Measurements from ENCODE around the gene PLCD3. TPM values are rescaled to one million over a fixed set of nuclear protein-coding genes. Genes with fewer than 3 reads are reported as not detected.
A peak's percentile ranks its signal among the peaks of the same experiment; 100 is the strongest.

The PLCD3 gene
- total and polyA plus RNA-seq, 2 of the 8 experiments (the other 6 are each of a cell fraction or from before 2014, with no cell fraction given) = 26.5 to 48.1 TPM

DNA sequence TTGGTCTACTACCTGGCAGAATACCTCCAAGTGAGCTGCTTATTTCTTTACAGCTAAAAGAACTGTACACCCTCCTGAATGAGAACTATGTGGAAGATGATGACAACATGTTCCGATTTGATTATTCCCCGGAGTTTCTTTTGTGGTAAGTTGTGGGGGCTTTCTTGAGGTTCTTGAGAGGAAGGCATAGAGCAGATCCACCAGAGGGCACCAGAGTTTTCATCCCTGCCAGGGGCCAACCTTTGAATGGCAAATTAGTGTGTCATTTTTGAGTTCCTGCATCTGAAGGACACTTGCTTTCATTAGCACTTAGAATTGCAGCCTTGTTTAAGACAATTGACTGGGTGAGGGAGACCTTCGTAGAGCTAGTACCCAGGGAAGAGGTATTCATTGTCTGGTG is 36.2 kb downstream of the PLCD3 start:
- Histone ChIP-seq H4K8ac (ENCODE audit: extremely low read depth, insufficient read depth, low read length) (no peak overlapping the region), H3K23me2 (ENCODE audit: low read depth, low read length) (no peaks in the 10 kb centered on the region), H3K23ac (ENCODE audit: insufficient read length) (no peak overlapping the region), H3K4me1 (replicated peaks in 1 of 4; ENCODE audit: control insufficient read depth in 3 of 4, insufficient read depth in 4 of 4, low read length in 3 of 4) (no peaks in the 10 kb centered on the region; a peak in 2 of 7 replicates), H3K9ac (replicated peaks in 1 of 4; ENCODE audit: extremely low read depth in 1 of 4, low read depth in 3 of 4, low read length in 3 of 4) (no peak overlapping the region), H4K5ac (ENCODE audit: insufficient read length, low read depth, low read length) (no peak overlapping the region), H3K27me3 (replicated peaks in 1 of 4; ENCODE audit: control insufficient read depth in 3 of 4, extremely low read depth in 1 of 4, insufficient read depth in 3 of 4, low read length in 3 of 4) (no peaks in the 10 kb centered on the region), H3K4me2 (ENCODE audit: insufficient read depth in 1 of 2, low read depth in 2 of 2, low read length in 2 of 2) (no peak overlapping the region), H4K91ac (replicated peaks; ENCODE audit: insufficient read length, low read length) (no peak overlapping the region), H2BK15ac (ENCODE audit: low read length) (no peak overlapping the region), H2BK20ac (ENCODE audit: low read length) (no peak overlapping the region), H2AK5ac (ENCODE audit: low read depth, low read length) (no peak overlapping the region), H3K36me3 (ENCODE audit: control insufficient read depth in 2 of 4, insufficient read depth in 4 of 4, low read length in 3 of 4) (peaks cover 26 to 64% (median 52%) of the 10 kb centered on the region in 4 experiments), H3K56ac (replicated peaks; ENCODE audit: insufficient read length, low read depth, low read length) (no peak overlapping the region), H3K79me2 (ENCODE audit: control insufficient read depth in 1 of 2, insufficient read depth in 2 of 2, low read length in 2 of 2) (no peaks in the 10 kb centered on the region), H2AFZ (ENCODE audit: low read length) (no peak overlapping the region), H3K79me1 (ENCODE audit: low read depth, low read length) (no peaks in the 10 kb centered on the region; the same call in 1 of the 2 replicates), H3K14ac (ENCODE audit: insufficient read length) (no peak overlapping the region), H2BK5ac (ENCODE audit: low read depth, low read length) (no peak overlapping the region), H3K18ac (ENCODE audit: extremely low read depth, low read length) (no peak overlapping the region), H3K9me3 (ENCODE audit: insufficient read depth in 2 of 2, low read depth in 1 of 2, low read length in 1 of 2) (no peaks in the 10 kb centered on the region), H4K20me1 (replicated peaks in 1 of 2; ENCODE audit: control insufficient read depth in 1 of 2, insufficient read depth in 2 of 2, low read length in 2 of 2) (peaks cover 0 to 13% of the 10 kb centered on the region in 2 experiments), H2BK120ac (replicated peaks; ENCODE audit: low read depth, low read length) (no peak overlapping the region), H3K4ac (replicated peaks; ENCODE audit: insufficient read length, low read depth, low read length) (no peak overlapping the region), H3K27ac (ENCODE audit: low read depth, low read length) (no peak overlapping the region), H3K4me3 (ENCODE audit: extremely low read depth in 1 of 4, insufficient read depth in 2 of 4, low read depth in 3 of 4, low read length in 4 of 4) (no peak overlapping the region), H2BK12ac (ENCODE audit: low read depth, low read length) (no peak overlapping the region)
- 94% methylated on average over 3 of the region's 3 CpGs; no CpG with 5 or more reads in 1 of the 2 experiments for WGBS, 2 experiments (ENCODE audit: extremely low coverage in 1 of 2, insufficient coverage in 1 of 2, insufficient read length in 1 of 2, insufficient replicate concordance in 2 of 2, low coverage in 1 of 2, low lambda C conversion rate in 2 of 2, missing lambda C conversion rate in 1 of 2)
- no peak for FAIRE-seq
- CTCF ChIA-PET (ENCODE audit: partially characterized antibody) = interaction anchor here (0.6 to 7.5 kb wide), 19 partner anchors 9 to 357 kb away, joined by 3 to 69 read pairs (median 6); partner anchors contain the start of gene PLCD3
- no peak for DNase-seq (ENCODE audit: low read depth in 1 of 2, low spot score in 2 of 2)
- POLR2A ChIA-PET (ENCODE audit: partially characterized antibody) = interaction anchor here (1.0 to 1.8 kb wide), 4 partner anchors 9 to 46 kb away, joined by 3 to 5 read pairs (median 3); no protein-coding TSS in a partner anchor
- TF ChIP-seq, protein P1, sequence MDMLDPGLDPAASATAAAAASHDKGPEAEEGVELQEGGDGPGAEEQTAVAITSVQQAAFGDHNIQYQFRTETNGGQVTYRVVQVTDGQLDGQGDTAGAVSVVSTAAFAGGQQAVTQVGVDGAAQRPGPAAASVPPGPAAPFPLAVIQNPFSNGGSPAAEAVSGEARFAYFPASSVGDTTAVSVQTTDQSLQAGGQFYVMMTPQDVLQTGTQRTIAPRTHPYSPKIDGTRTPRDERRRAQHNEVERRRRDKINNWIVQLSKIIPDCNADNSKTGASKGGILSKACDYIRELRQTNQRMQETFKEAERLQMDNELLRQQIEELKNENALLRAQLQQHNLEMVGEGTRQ (IDR thresholded peaks at IDR 0.05; ENCODE audit: low read length) = no peak
- TF ChIP-seq RAD21 (IDR thresholded peaks at IDR 0.05 in 1 of 2, conservative IDR thresholded peaks at IDR 0.05 in 1 of 2; ENCODE audit: low read depth in 2 of 2, low read length in 2 of 2) = peak; percentile 33 to 39
- TF ChIP-seq RBBP5 (IDR thresholded peaks at IDR 0.05; ENCODE audit: borderline replicate concordance, low read depth, low read length) = no peak
- TF ChIP-seq SAP30 (IDR thresholded peaks at IDR 0.05; ENCODE audit: insufficient read depth, insufficient replicate concordance, low read length) = no peak
- TF ChIP-seq KDM1A (IDR thresholded peaks at IDR 0.05; ENCODE audit: borderline replicate concordance, low read length) = no peak
- no peak for TF ChIP-seq CREB1 (IDR thresholded peaks at IDR 0.05)
- TF ChIP-seq, protein P2, sequence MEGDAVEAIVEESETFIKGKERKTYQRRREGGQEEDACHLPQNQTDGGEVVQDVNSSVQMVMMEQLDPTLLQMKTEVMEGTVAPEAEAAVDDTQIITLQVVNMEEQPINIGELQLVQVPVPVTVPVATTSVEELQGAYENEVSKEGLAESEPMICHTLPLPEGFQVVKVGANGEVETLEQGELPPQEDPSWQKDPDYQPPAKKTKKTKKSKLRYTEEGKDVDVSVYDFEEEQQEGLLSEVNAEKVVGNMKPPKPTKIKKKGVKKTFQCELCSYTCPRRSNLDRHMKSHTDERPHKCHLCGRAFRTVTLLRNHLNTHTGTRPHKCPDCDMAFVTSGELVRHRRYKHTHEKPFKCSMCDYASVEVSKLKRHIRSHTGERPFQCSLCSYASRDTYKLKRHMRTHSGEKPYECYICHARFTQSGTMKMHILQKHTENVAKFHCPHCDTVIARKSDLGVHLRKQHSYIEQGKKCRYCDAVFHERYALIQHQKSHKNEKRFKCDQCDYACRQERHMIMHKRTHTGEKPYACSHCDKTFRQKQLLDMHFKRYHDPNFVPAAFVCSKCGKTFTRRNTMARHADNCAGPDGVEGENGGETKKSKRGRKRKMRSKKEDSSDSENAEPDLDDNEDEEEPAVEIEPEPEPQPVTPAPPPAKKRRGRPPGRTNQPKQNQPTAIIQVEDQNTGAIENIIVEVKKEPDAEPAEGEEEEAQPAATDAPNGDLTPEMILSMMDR (IDR thresholded peaks at IDR 0.05; ENCODE audit: control extremely low read depth in 1 of 3, insufficient read depth in 1 of 3, low read depth in 1 of 3, low read length in 3 of 3) = peak; percentile 37 to 61 (median 57)
- no peak for TF ChIP-seq PHF8 (conservative IDR thresholded peaks at IDR 0.05; ENCODE audit: low read depth, low read length)
- TF ChIP-seq CEBPB (IDR thresholded peaks at IDR 0.05; ENCODE audit: low read depth, low read length) = no peak
- TF ChIP-seq ASH2L (IDR thresholded peaks at IDR 0.05; ENCODE audit: low read length) = no peak
